ENCODE measurements around the gene STARD13.

Gene STARD13

DNA sequence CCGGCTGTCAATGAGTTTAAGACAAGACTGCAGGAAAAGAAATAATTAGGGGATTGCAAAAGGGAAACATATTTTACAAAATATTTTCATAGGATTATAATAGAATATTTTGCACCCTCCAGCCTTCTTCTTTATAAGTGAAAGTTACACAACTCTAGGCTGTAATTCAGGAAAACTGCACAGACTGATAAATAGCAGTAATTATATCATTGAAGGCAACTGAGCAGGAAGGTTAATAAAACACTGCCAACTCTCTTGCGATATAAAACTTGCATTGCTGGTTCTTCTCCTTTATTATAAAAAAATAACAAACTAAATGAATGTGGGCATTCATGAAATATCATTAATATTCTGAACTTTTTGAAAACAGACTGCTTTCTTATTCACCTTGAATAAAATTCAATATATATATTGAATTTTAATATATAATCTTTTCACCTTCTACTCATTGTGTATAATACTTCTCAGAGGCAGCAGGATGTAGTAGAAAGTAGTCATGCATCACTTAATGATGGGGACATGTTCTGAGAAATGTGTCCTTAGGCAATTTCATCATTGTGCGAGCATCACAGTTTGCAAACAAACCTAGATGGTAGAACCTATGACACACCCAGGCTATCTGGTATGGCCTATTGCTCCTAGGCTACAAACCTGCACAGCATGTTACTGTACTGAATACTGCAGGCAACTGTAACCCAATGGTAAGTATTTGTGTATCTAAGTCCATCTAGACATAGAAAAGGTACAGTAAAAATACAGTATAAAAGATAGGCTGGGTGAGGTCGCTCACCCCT, 24.9 kb upstream of the STARD13 start:
- H3K9ac ChIP-seq (ENCODE audit: low read depth in 1 of 2, low read length in 2 of 2): no peak overlapping the region
- no peak overlapping the region for H3K27ac ChIP-seq (ENCODE audit: low read depth, low read length)
- no peaks in the 10 kb centered on the region for H3K27me3 ChIP-seq (ENCODE audit: control insufficient read depth in 1 of 2, insufficient read depth in 2 of 2, low read length in 2 of 2)
- no peaks in the 10 kb centered on the region for H3K9me3 ChIP-seq (ENCODE audit: control insufficient read depth in 1 of 2, low read length in 2 of 2)
- no peaks in the 10 kb centered on the region for H3K36me3 ChIP-seq (ENCODE audit: control insufficient read depth in 1 of 2, insufficient read depth in 2 of 2, low read length in 2 of 2)
- H3K4me1 ChIP-seq (ENCODE audit: control insufficient read depth in 1 of 2, insufficient read depth in 2 of 2, low read length in 2 of 2): no peaks in the 10 kb centered on the region
- no peak overlapping the region for H3K4me3 ChIP-seq (ENCODE audit: low read depth in 1 of 2, low read length in 2 of 2)

- Histone ChIP-seq H3K27me3 (ENCODE audit: control insufficient read depth in 1 of 2, insufficient read depth in 2 of 2, low read length in 2 of 2) (no peaks in the 10 kb centered on the region), H3K9me3 (ENCODE audit: control insufficient read depth in 1 of 2, low read length in 2 of 2) (no peaks in the 10 kb centered on the region), H3K9ac (ENCODE audit: low read depth in 1 of 2, low read length in 2 of 2) (no peak overlapping the region), H3K36me3 (ENCODE audit: control insufficient read depth in 1 of 2, insufficient read depth in 2 of 2, low read length in 2 of 2) (no peaks in the 10 kb centered on the region), H3K4me3 (ENCODE audit: low read depth in 1 of 2, low read length in 2 of 2) (no peak overlapping the region), H3K4me1 (ENCODE audit: control insufficient read depth in 1 of 2, insufficient read depth in 2 of 2, low read length in 2 of 2) (no peaks in the 10 kb centered on the region), H3K27ac (ENCODE audit: low read depth, low read length) (no peak overlapping the region)
Observed at GRCh38 chr13:33308863-33309262, 23.3 kb upstream of the STARD13 start.

GRCh38 chr13:33307843-33308242, 22.3 kb upstream of the STARD13 start:
- no peak overlapping the region for H3K27ac ChIP-seq (ENCODE audit: low read depth, low read length)
- H3K9me3 ChIP-seq (ENCODE audit: control insufficient read depth in 1 of 2, low read length in 2 of 2): no peaks in the 10 kb centered on the region
- H3K9ac ChIP-seq (ENCODE audit: low read depth in 1 of 2, low read length in 2 of 2): no peak overlapping the region
- no peaks in the 10 kb centered on the region for H3K4me1 ChIP-seq (ENCODE audit: control insufficient read depth in 1 of 2, insufficient read depth in 2 of 2, low read length in 2 of 2)
- no peaks in the 10 kb centered on the region for H3K36me3 ChIP-seq (ENCODE audit: control insufficient read depth in 1 of 2, insufficient read depth in 2 of 2, low read length in 2 of 2)
- no peaks in the 10 kb centered on the region for H3K27me3 ChIP-seq (ENCODE audit: control insufficient read depth in 1 of 2, insufficient read depth in 2 of 2, low read length in 2 of 2)
- H3K4me3 ChIP-seq (ENCODE audit: low read depth in 1 of 2, low read length in 2 of 2): no peak overlapping the region

DNA sequence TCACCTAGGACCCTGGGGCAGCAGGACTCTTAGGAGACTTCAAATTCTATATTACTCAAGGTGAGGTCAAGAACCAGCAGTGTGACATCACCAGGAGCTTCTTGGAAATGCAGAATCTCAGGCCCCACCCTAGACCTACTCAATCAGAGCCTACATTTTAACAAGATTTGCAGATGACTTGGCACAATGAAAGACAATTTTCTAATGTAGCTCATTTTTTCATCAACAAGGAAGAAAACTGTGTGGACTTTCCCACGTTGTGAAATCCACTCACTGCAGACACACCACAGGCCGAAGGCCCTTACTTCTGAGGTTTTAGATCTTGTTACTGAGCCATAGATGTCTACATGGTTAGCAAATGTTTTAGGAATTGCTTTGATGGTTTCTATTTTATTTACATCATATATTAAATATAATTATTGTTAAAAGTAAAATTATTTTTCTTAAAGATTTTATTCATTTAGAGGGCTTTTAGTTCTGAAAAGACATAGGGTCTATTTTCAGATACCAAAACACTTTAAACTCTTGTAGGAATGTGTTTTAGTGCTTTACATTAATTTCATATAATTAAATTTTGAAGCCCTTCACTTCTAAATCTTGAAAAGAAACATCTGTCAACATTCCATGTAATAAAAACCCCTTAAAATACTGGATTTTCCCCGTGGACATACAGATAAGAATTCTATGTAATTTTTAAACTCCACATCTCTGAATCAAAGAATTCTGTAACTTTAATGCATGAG, 18.5 kb upstream of the STARD13 start:
- H3K4me3 ChIP-seq (ENCODE audit: low read depth in 1 of 2, low read length in 2 of 2): no peak overlapping the region
- no peak overlapping the region for H3K27ac ChIP-seq (ENCODE audit: low read depth, low read length)
- H3K27me3 ChIP-seq (ENCODE audit: control insufficient read depth in 1 of 2, insufficient read depth in 2 of 2, low read length in 2 of 2): no peaks in the 10 kb centered on the region
- no peaks in the 10 kb centered on the region for H3K4me1 ChIP-seq (ENCODE audit: control insufficient read depth in 1 of 2, insufficient read depth in 2 of 2, low read length in 2 of 2)
- no peak overlapping the region for H3K9ac ChIP-seq (ENCODE audit: low read depth in 1 of 2, low read length in 2 of 2)
- H3K9me3 ChIP-seq (ENCODE audit: control insufficient read depth in 1 of 2, low read length in 2 of 2): no peaks in the 10 kb centered on the region
- H3K36me3 ChIP-seq (ENCODE audit: control insufficient read depth in 1 of 2, insufficient read depth in 2 of 2, low read length in 2 of 2): no peaks in the 10 kb centered on the region

DNA sequence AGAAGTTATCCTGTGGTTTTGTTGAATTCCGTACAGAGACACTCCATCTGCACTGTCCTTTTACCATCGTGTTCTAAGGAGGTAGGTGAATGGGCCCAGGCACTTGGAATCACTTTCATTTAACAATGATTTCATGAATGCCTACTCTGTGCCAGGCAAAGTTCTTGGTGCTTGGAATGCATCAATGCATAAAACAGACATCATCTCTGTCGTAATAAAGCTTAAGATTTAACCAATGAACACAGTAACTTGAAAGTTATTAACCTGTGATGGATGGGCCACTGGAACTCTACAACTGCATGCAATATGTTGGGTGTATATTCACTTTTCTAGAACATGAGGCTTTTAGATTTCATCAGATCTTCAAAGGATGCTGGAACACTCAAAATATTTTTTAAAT, 14.1 kb upstream of the STARD13 start:
- Histone ChIP-seq H3K4me1 (ENCODE audit: control insufficient read depth in 1 of 2, insufficient read depth in 2 of 2, low read length in 2 of 2) (no peaks in the 10 kb centered on the region), H3K4me3 (ENCODE audit: low read depth in 1 of 2, low read length in 2 of 2) (no peak overlapping the region), H3K36me3 (ENCODE audit: control insufficient read depth in 1 of 2, insufficient read depth in 2 of 2, low read length in 2 of 2) (no peaks in the 10 kb centered on the region), H3K27me3 (ENCODE audit: control insufficient read depth in 1 of 2, insufficient read depth in 2 of 2, low read length in 2 of 2) (no peaks in the 10 kb centered on the region), H3K9me3 (ENCODE audit: control insufficient read depth in 1 of 2, low read length in 2 of 2) (no peaks in the 10 kb centered on the region), H3K9ac (ENCODE audit: low read depth in 1 of 2, low read length in 2 of 2) (no peak overlapping the region), H3K27ac (ENCODE audit: low read depth, low read length) (no peak overlapping the region)

DNA sequence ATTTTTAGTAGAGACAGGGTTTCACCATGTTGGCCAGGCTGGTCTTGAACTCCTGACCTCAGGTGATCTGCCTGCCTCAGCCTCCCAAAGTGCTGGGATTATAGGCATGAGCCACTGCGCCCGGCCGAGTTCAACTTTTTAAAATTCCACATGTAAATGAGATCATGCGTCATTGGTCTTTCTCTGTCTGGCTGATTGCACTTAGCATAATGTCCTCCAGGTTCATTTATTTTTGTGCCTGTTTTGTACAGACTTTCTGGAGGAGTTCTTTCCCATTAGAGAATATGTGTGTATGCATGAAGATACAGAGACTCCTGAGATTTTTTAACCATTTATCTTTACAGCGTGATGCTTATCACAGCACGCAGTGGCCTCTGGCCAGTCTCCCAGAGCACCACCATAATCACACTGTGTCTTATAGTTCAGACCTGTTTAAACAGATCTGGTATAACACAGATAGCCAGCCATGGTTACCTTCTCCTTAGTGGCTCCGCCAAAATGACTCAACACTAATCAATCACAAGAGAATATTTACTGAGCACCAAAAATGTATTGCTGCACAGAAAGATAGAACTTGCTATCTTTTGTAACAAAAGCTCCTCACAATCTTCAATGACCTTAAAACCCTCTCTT, 11.4 kb upstream of the STARD13 start:
- Histone ChIP-seq H3K36me3 (ENCODE audit: control insufficient read depth in 1 of 2, insufficient read depth in 2 of 2, low read length in 2 of 2) (no peaks in the 10 kb centered on the region), H3K27me3 (ENCODE audit: control insufficient read depth in 1 of 2, insufficient read depth in 2 of 2, low read length in 2 of 2) (no peaks in the 10 kb centered on the region), H3K27ac (ENCODE audit: low read depth, low read length) (no peak overlapping the region), H3K9ac (ENCODE audit: low read depth in 1 of 2, low read length in 2 of 2) (no peak overlapping the region), H3K9me3 (ENCODE audit: control insufficient read depth in 1 of 2, low read length in 2 of 2) (no peaks in the 10 kb centered on the region), H3K4me1 (ENCODE audit: control insufficient read depth in 1 of 2, insufficient read depth in 2 of 2, low read length in 2 of 2) (peaks cover 0 to 6% of the 10 kb centered on the region in 2 donors), H3K4me3 (ENCODE audit: low read depth in 1 of 2, low read length in 2 of 2) (no peak overlapping the region)

DNA sequence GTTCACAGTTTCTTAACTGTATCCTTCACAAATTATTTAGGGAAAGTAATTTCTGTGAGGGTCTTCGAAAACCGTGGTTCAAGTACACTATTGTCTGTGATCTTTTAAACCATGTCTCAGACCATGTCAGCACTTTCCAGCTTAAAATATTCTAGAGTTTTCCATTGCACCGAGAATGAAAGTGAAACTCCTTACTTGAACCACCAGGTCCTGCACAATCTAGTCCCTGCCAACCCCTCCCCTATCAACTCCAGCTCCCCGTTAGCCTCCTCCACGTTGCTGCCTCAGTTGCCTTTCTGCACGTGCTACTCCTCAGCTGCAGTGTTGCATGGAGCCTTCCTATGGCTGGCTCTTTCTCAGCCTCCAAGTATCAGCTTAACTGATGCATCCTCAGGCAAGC, 7.2 kb upstream of the STARD13 start:
- H3K36me3 ChIP-seq (ENCODE audit: control insufficient read depth in 1 of 2, insufficient read depth in 2 of 2, low read length in 2 of 2): no peaks in the 10 kb centered on the region
- H3K4me3 ChIP-seq (ENCODE audit: low read depth in 1 of 2, low read length in 2 of 2): peak overlapping the region; percentile 17 to 67
- no peaks in the 10 kb centered on the region for H3K27me3 ChIP-seq (ENCODE audit: control insufficient read depth in 1 of 2, insufficient read depth in 2 of 2, low read length in 2 of 2)
- H3K9me3 ChIP-seq (ENCODE audit: control insufficient read depth in 1 of 2, low read length in 2 of 2): no peaks in the 10 kb centered on the region
- no peak overlapping the region for H3K9ac ChIP-seq (ENCODE audit: low read depth in 1 of 2, low read length in 2 of 2)
- H3K27ac ChIP-seq (ENCODE audit: low read depth, low read length): no peak overlapping the region
- peaks cover 0 to 6% of the 10 kb centered on the region in 2 donors for H3K4me1 ChIP-seq (ENCODE audit: control insufficient read depth in 1 of 2, insufficient read depth in 2 of 2, low read length in 2 of 2)

DNA sequence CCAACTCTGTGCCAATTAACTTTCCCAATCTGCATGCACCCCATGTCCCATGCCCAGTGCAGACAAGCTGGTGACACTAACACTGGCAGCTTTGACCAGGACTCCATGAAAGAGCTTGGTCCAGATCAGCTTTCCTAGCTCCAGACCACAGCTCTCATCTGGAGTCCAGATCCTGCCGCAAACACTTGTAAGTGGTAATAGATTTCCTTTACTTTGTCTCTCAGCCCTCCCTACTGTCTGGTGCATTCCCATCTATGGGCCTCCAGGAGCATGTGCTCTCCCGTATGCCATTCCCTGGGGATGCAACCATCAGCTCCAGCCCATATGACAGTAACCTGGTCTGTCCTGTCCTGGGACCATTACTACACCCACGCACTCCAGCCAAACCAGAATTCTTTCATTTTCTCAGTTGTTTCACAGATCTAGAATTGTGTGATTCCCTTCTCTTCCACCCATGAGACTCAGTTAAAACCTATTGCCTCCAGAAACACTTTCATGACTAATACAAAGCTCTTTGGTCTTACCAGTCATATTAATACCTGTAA, 4.9 kb upstream of the STARD13 start:
- Histone ChIP-seq H3K9me3 (ENCODE audit: control insufficient read depth in 1 of 2, low read length in 2 of 2) (no peaks in the 10 kb centered on the region), H3K36me3 (ENCODE audit: control insufficient read depth in 1 of 2, insufficient read depth in 2 of 2, low read length in 2 of 2) (no peaks in the 10 kb centered on the region), H3K27ac (ENCODE audit: low read depth, low read length) (no peak overlapping the region), H3K9ac (ENCODE audit: low read depth in 1 of 2, low read length in 2 of 2) (no peak overlapping the region), H3K27me3 (ENCODE audit: control insufficient read depth in 1 of 2, insufficient read depth in 2 of 2, low read length in 2 of 2) (no peaks in the 10 kb centered on the region), H3K4me1 (ENCODE audit: control insufficient read depth in 1 of 2, insufficient read depth in 2 of 2, low read length in 2 of 2) (peaks cover 6 to 9% of the 10 kb centered on the region in 2 donors), H3K4me3 (ENCODE audit: low read depth in 1 of 2, low read length in 2 of 2) (no peak overlapping the region)

GRCh38 chr13:33289966-33290365, 4.4 kb upstream of the STARD13 start:
- Histone ChIP-seq H3K9ac (ENCODE audit: low read depth in 1 of 2, low read length in 2 of 2) (no peak overlapping the region), H3K27me3 (ENCODE audit: control insufficient read depth in 1 of 2, insufficient read depth in 2 of 2, low read length in 2 of 2) (no peaks in the 10 kb centered on the region), H3K27ac (ENCODE audit: low read depth, low read length) (no peak overlapping the region), H3K4me1 (ENCODE audit: control insufficient read depth in 1 of 2, insufficient read depth in 2 of 2, low read length in 2 of 2) (peaks cover 6 to 9% of the 10 kb centered on the region in 2 donors), H3K4me3 (ENCODE audit: low read depth in 1 of 2, low read length in 2 of 2) (no peak overlapping the region), H3K9me3 (ENCODE audit: control insufficient read depth in 1 of 2, low read length in 2 of 2) (no peaks in the 10 kb centered on the region), H3K36me3 (ENCODE audit: control insufficient read depth in 1 of 2, insufficient read depth in 2 of 2, low read length in 2 of 2) (no peaks in the 10 kb centered on the region)
